ENCODE measurements around the gene GLI3. TPM values are rescaled to one million over a fixed set of nuclear protein-coding genes. Genes with fewer than 3 reads are reported as not detected.

Gene GLI3
- total and polyA plus RNA-seq, 2 experiments from 2014 or later = 4.0 to 5.2 TPM

GRCh38 chr7:41984888-41985287, 252.1 kb downstream of the GLI3 start:
- no peak overlapping the region for H3K4me3 ChIP-seq
- in situ Hi-C loops (cut with MboI) = no loop called here

GRCh38 chr7:41981046-41982040, 255.7 kb downstream of the GLI3 start:
- Histone ChIP-seq H3K9me3 (ENCODE audit: low read depth) (no peaks in the 10 kb centered on the region), H4K20me1 (ENCODE audit: insufficient read depth) (no peaks in the 10 kb centered on the region), H3K79me2 (ENCODE audit: insufficient read depth) (no peaks in the 10 kb centered on the region), H3F3A (ENCODE audit: insufficient read depth) (peaks cover 2% of the 10 kb centered on the region; the same call in 1 of the 2 replicates), H3K4me1 (ENCODE audit: insufficient read depth) (peaks cover 9% of the 10 kb centered on the region), H3K9me2 (ENCODE audit: insufficient read depth) (no peaks in the 10 kb centered on the region), H3K9ac (no peak overlapping the region), H3K4me2 (ENCODE audit: unreplicated experiment) (no peak overlapping the region), H2AFZ (no peak overlapping the region), H3K27me3 (replicated peaks; ENCODE audit: insufficient read depth) (no peaks in the 10 kb centered on the region), H3K36me3 (ENCODE audit: low read depth) (no peaks in the 10 kb centered on the region), H3K27ac (no peak overlapping the region), H3K4me3 (no peak overlapping the region)
- WGBS, 2 experiments (ENCODE audit: low coverage in 1 of 2, low lambda C conversion rate in 2 of 2, missing lambda C conversion rate in 2 of 2) = 95% methylated on average over 12 of the region's 12 CpGs
- no peak for TF ChIP-seq EZH2phosphoT487 (IDR thresholded peaks at IDR 0.05; ENCODE audit: insufficient read depth, low read depth)
- no peak for TF ChIP-seq EZH2 (IDR thresholded peaks at IDR 0.05; ENCODE audit: insufficient read depth, poor library complexity, severe bottlenecking)
- no peak for DNase-seq
- in situ Hi-C loops (cut with MboI) = no loop called here

More at GRCh38 chr7:41984888-41985287, 252.1 kb downstream of the GLI3 start:
- Histone ChIP-seq H3K4me2 (ENCODE audit: unreplicated experiment) (no peak overlapping the region), H4K20me1 (ENCODE audit: insufficient read depth) (no peaks in the 10 kb centered on the region), H2AFZ (no peak overlapping the region), H3F3A (ENCODE audit: insufficient read depth) (no peaks in the 10 kb centered on the region), H3K9me3 (ENCODE audit: low read depth) (no peaks in the 10 kb centered on the region), H3K79me2 (ENCODE audit: insufficient read depth) (no peaks in the 10 kb centered on the region), H3K4me1 (ENCODE audit: insufficient read depth) (no peaks in the 10 kb centered on the region), H3K27me3 (replicated peaks; ENCODE audit: insufficient read depth) (no peaks in the 10 kb centered on the region), H3K27ac (no peak overlapping the region), H3K9ac (no peak overlapping the region), H3K9me2 (ENCODE audit: insufficient read depth) (no peaks in the 10 kb centered on the region), H3K36me3 (ENCODE audit: low read depth) (no peaks in the 10 kb centered on the region)
- TF ChIP-seq EZH2phosphoT487 (IDR thresholded peaks at IDR 0.05; ENCODE audit: insufficient read depth, low read depth) (no peak), EZH2 (IDR thresholded peaks at IDR 0.05; ENCODE audit: insufficient read depth, poor library complexity, severe bottlenecking) (no peak)
- 85 to 96% methylated on average over 1 of the region's 1 CpG for WGBS, 2 experiments (ENCODE audit: low coverage in 1 of 2, low lambda C conversion rate in 2 of 2, missing lambda C conversion rate in 2 of 2)
- DNase-seq = peak; percentile 76

- 12 to 16% methylated on average over 6 of the region's 6 CpGs for WGBS, 2 experiments (ENCODE audit: low coverage in 1 of 2, low lambda C conversion rate in 2 of 2, missing lambda C conversion rate in 2 of 2)
- no peak overlapping the region for H3K4me3 ChIP-seq
- peaks cover 14% of the 10 kb centered on the region for H3F3A ChIP-seq (ENCODE audit: insufficient read depth)
- TF ChIP-seq EZH2phosphoT487 (IDR thresholded peaks at IDR 0.05; ENCODE audit: insufficient read depth, low read depth) = no peak
- TF ChIP-seq EZH2 (IDR thresholded peaks at IDR 0.05; ENCODE audit: insufficient read depth, poor library complexity, severe bottlenecking) = no peak
- H3K9ac ChIP-seq = no peak overlapping the region
- no peaks in the 10 kb centered on the region for H3K9me2 ChIP-seq (ENCODE audit: insufficient read depth)
- H3K27ac ChIP-seq = no peak overlapping the region
- in situ Hi-C loops (cut with MboI) = no loop called here
- no peaks in the 10 kb centered on the region for H3K79me2 ChIP-seq (ENCODE audit: insufficient read depth)
- H3K27me3 ChIP-seq (replicated peaks; ENCODE audit: insufficient read depth) = no peaks in the 10 kb centered on the region
- DNase-seq = peak; percentile 60
- no peaks in the 10 kb centered on the region for H3K36me3 ChIP-seq (ENCODE audit: low read depth)
- no peaks in the 10 kb centered on the region for H4K20me1 ChIP-seq (ENCODE audit: insufficient read depth)
- H3K4me2 ChIP-seq (ENCODE audit: unreplicated experiment) = no peak overlapping the region
- H3K9me3 ChIP-seq (ENCODE audit: low read depth) = no peaks in the 10 kb centered on the region
- peaks cover 23% of the 10 kb centered on the region for H3K4me1 ChIP-seq (ENCODE audit: insufficient read depth)
- no peak overlapping the region for H2AFZ ChIP-seq
These were observed 257.1 kb downstream of the GLI3 start for GRCh38 chr7:41979834-41980307.

DNA sequence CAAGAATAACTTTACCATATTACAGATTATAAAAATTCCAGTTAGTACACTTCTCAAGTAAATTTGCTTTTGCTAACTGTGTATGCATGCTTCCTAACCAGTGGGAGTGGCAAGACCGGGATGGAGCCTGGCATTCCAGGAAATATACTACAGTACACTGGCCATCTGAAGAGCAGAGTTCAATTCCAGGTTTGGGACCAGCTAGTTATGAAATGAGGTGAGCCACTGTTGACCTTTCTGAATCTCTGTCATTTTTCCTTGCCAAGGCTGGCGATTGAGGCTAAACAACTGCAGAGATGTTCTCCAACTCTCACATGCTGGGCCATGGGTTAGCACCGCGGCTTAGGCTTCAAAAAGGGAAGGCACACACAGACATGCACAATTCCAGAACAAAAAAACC, 258.2 kb downstream of the GLI3 start:
- H4K20me1 ChIP-seq (ENCODE audit: insufficient read depth) = no peaks in the 10 kb centered on the region
- no peaks in the 10 kb centered on the region for H3K79me2 ChIP-seq (ENCODE audit: insufficient read depth)
- no peak overlapping the region for H2AFZ ChIP-seq
- H3F3A ChIP-seq (ENCODE audit: insufficient read depth) = peaks cover 14% of the 10 kb centered on the region
- H3K4me1 ChIP-seq (ENCODE audit: insufficient read depth) = peaks cover 26% of the 10 kb centered on the region
- no peaks in the 10 kb centered on the region for H3K27me3 ChIP-seq (replicated peaks; ENCODE audit: insufficient read depth)
- H3K9me3 ChIP-seq (ENCODE audit: low read depth) = no peaks in the 10 kb centered on the region
- DNase-seq = no peak
- WGBS, 2 experiments (ENCODE audit: low coverage in 1 of 2, low lambda C conversion rate in 2 of 2, missing lambda C conversion rate in 2 of 2) = 81 to 83% methylated on average over 4 of the region's 4 CpGs
- H3K27ac ChIP-seq = no peak overlapping the region
- H3K4me2 ChIP-seq (ENCODE audit: unreplicated experiment) = no peak overlapping the region
- H3K9ac ChIP-seq = no peak overlapping the region
- H3K36me3 ChIP-seq (ENCODE audit: low read depth) = no peaks in the 10 kb centered on the region
- TF ChIP-seq EZH2 (IDR thresholded peaks at IDR 0.05; ENCODE audit: insufficient read depth, poor library complexity, severe bottlenecking) (no peak), EZH2phosphoT487 (IDR thresholded peaks at IDR 0.05; ENCODE audit: insufficient read depth, low read depth) (no peak)
- no peak overlapping the region for H3K4me3 ChIP-seq
- in situ Hi-C loops (cut with MboI) = no loop called here
- H3K9me2 ChIP-seq (ENCODE audit: insufficient read depth) = no peaks in the 10 kb centered on the region

Measured in GM23248 (cell line).